Tibial artery (tissue), 4 donors: ENCODE results near the gene CORO1C.

Experiments
- DNase-seq, 2 donors: peaks; one replicate each; pipeline ENCODE4 v3.0.0-alpha.2; 2019
- H3K27ac ChIP-seq, 2 donors: fragments of 200-600 bp; sonication (generic) in 1 of 2; 1 replicate in 1 of 2; 2 replicates in 1 of 2; pipeline ENCODE4 v1.5.1; 2018 to 2019; ENCODE audit warnings: mild to moderate bottlenecking in 1 of 2
- H3K27me3 ChIP-seq, 2 donors: fragments of 200-600 bp; sonication (generic) in 1 of 2; one replicate each; pipeline versions ENCODE4 v1.5.1 to v1.6.0; 2016 to 2019
- H3K36me3 ChIP-seq, 3 donors: fragments of 200-600 bp; sonication (generic) in 2 of 3; one replicate each; pipeline ENCODE4 v1.5.1; 2016 to 2019; ENCODE audit warnings: mild to moderate bottlenecking in 2 of 3
- H3K4me1 ChIP-seq, 4 donors: fragments of 200-600 bp; sonication (generic) in 2 of 4; 1 replicate in 3 of 4; 2 replicates in 1 of 4; pipeline ENCODE4 v1.5.1; 2016 to 2019
- H3K4me3 ChIP-seq, 2 donors: fragments of 200-600 bp; sonication (generic) in 1 of 2; 1 replicate in 1 of 2; 2 replicates in 1 of 2; pipeline ENCODE4 v1.5.1; 2018 to 2019; ENCODE audit warnings: mild to moderate bottlenecking in 2 of 2
- H3K9me3 ChIP-seq, 3 donors: fragments of 200-600 bp; sonication (generic) in 1 of 3; one replicate each; pipeline ENCODE4 v1.5.1; 2016 to 2019
- intact Hi-C: fragments of 100-400 bp; cut with DNase I; formaldehyde crosslinking; loops from one replicate; pipeline ENCODE4 v1.15.0; 2023; ENCODE audit warnings: low total_unique reads
- TF ChIP-seq, protein P1 (sequence below), 2 experiments: fragments of 200-600 bp in 1 of 2; fragments of 450-650 bp in 1 of 2; IDR thresholded peaks; one replicate each; pipeline ENCODE4 v1.5.1; 2017 to 2019; ENCODE audit warnings: antibody characterized with exemption in 2 of 2, mild to moderate bottlenecking in 1 of 2, moderate library complexity in 1 of 2

The CORO1C gene

GRCh38 chr12:108595711-108596647 is 135.3 kb downstream of the CORO1C start:
- intact Hi-C loops = no loop called here
- peaks cover 0 to 20% of the 10 kb centered on the region in 2 donors for H3K27me3 ChIP-seq
- H3K4me1 ChIP-seq = no peaks in the 10 kb centered on the region
- H3K4me3 ChIP-seq = no peak overlapping the region
- H3K27ac ChIP-seq = no peak overlapping the region
- DNase-seq = no peak
- no peaks in the 10 kb centered on the region for H3K36me3 ChIP-seq
- TF ChIP-seq, protein P1, sequence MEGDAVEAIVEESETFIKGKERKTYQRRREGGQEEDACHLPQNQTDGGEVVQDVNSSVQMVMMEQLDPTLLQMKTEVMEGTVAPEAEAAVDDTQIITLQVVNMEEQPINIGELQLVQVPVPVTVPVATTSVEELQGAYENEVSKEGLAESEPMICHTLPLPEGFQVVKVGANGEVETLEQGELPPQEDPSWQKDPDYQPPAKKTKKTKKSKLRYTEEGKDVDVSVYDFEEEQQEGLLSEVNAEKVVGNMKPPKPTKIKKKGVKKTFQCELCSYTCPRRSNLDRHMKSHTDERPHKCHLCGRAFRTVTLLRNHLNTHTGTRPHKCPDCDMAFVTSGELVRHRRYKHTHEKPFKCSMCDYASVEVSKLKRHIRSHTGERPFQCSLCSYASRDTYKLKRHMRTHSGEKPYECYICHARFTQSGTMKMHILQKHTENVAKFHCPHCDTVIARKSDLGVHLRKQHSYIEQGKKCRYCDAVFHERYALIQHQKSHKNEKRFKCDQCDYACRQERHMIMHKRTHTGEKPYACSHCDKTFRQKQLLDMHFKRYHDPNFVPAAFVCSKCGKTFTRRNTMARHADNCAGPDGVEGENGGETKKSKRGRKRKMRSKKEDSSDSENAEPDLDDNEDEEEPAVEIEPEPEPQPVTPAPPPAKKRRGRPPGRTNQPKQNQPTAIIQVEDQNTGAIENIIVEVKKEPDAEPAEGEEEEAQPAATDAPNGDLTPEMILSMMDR (IDR thresholded peaks at IDR 0.05) = no peak
- H3K9me3 ChIP-seq = no peaks in the 10 kb centered on the region
